HG03575 (cell line): ENCODE measurements around the gene EPHB4.

ENCODE experiments used
- ATAC-seq: cut with Tn5 transposase; IDR thresholded peaks from one replicate; pipeline ENCODE4 v1.9.1; 2021; ENCODE audit not compliant: unreplicated experiment, insufficient number of reproducible peaks, low FRiP score; ENCODE audit errors: extremely low read depth

The EPHB4 gene

DNA sequence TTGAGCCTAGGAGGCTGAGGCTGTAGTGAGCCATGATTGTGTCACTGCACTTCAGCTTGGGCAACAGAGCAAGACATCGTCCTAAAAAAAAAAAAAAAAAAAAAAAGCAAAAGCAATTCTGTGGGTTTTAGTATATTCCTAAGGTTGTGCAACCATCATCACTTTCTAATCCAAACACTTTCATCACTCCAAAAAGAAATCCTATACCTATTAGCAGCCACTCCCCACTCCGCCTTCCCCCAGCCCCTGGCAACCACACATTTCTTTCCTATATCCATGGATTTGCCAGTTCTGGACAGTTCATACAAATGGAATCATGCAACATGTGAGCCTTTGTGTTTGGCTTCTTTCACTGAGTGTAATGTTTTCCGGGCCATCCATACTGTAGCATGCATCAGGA, 73.6 kb downstream of the EPHB4 start:
- no peak for ATAC-seq

DNA sequence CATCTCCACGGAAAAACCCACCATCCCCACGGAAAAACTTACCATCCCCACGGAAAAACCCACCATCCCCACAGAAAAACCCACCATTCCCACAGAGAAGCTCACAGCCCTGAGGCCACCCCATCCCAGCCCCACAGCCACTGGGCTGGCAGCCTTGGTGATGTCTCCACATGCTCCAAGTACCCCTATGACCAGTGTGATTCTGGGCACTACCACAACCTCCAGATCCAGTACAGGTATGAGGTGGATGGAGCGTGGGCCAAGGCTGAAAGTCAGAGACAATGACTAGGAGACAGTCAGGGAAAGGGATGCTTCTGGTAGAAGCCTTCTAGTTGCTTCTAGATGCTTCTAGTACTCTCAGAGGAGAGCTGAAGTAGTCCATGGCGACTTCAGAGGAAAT, 74.3 kb downstream of the EPHB4 start:
- no peak for ATAC-seq
